AML-193 (cell line): Measurements from ENCODE around the gene CS.
"Not testable (repeated sequence)": the region's sequence is repeated elsewhere in the genome, so short reads cannot be mapped to it uniquely, and the experiment has no call there.

Source experiments
- DNase-seq, 2 experiments: peaks; one replicate each; lab custom pipeline; 2025; lab: John Stamatoyannopoulos, UW

Gene CS

GRCh38 chr12:56299853-56300643 lies at the start of gene CS:
CS (minus strand) TSS chr12:56300330; CDS start chr12:56300201, 129 bp downstream.
- peak; percentile 97 to 98 for DNase-seq

- no peak for DNase-seq
Observed at GRCh38 chr12:56348776-56349175, 48.6 kb upstream of the CS start.

- DNase-seq: not testable (repeated sequence)
Observed at GRCh38 chr12:56347255-56347654, 47.1 kb upstream of the CS start.

- no peak for DNase-seq
Observed at GRCh38 chr12:56346675-56347074, 46.5 kb upstream of the CS start.

GRCh38 chr12:56342290-56342689 lies 42.2 kb upstream of the CS start:
- not testable (repeated sequence) for DNase-seq

GRCh38 chr12:56341616-56342015 lies 41.5 kb upstream of the CS start:
- DNase-seq: no peak

- DNase-seq: no peak
Observed at GRCh38 chr12:56339158-56339422, 39.0 kb upstream of the CS start.

- peak in 1 of 2 experiments; percentile 7 for DNase-seq
Observed at GRCh38 chr12:56338308-56339157, 38.4 kb upstream of the CS start, which contains the start of gene IL23A. IL23A (plus strand) TSS chr12:56338884; CDS start chr12:56339045, 161 bp downstream.

- no peak for DNase-seq
Observed at GRCh38 chr12:56337753-56338251, 37.7 kb upstream of the CS start.

- no peak for DNase-seq
Observed at GRCh38 chr12:56336361-56337167, 36.4 kb upstream of the CS start.

GRCh38 chr12:56335527-56335926 lies 35.4 kb upstream of the CS start:
- not testable (repeated sequence) for DNase-seq

- no peak for DNase-seq
Observed at GRCh38 chr12:56334490-56334793, 34.3 kb upstream of the CS start.

GRCh38 chr12:56333679-56334489 lies 33.8 kb upstream of the CS start, which contains the start of gene PAN2:
PAN2 (minus strand) TSS chr12:56334000; CDS start chr12:56333094, 906 bp downstream.
- DNase-seq: peak; percentile 92 to 93

GRCh38 chr12:56333197-56333678 lies 33.1 kb upstream of the CS start:
- peak in 1 of 2 experiments; percentile 65 for DNase-seq

- no peak for DNase-seq
Observed at GRCh38 chr12:56332512-56333196, 32.5 kb upstream of the CS start.

GRCh38 chr12:56330936-56331490 lies 30.9 kb upstream of the CS start:
- DNase-seq: no peak

- no peak for DNase-seq
Observed at GRCh38 chr12:56326533-56326932, 26.4 kb upstream of the CS start.

- DNase-seq: no peak
Observed at GRCh38 chr12:56326126-56326525, 26.0 kb upstream of the CS start.

GRCh38 chr12:56324206-56324605 lies 24.1 kb upstream of the CS start:
- DNase-seq: no peak

GRCh38 chr12:56321610-56322009 lies 21.5 kb upstream of the CS start:
- not testable (repeated sequence) for DNase-seq
